Measurements from ENCODE around the gene YPEL1.
"Not testable (repeated sequence)": the region's sequence is repeated elsewhere in the genome, so short reads cannot be mapped to it uniquely, and the experiment has no call there.

Gene YPEL1

DNA sequence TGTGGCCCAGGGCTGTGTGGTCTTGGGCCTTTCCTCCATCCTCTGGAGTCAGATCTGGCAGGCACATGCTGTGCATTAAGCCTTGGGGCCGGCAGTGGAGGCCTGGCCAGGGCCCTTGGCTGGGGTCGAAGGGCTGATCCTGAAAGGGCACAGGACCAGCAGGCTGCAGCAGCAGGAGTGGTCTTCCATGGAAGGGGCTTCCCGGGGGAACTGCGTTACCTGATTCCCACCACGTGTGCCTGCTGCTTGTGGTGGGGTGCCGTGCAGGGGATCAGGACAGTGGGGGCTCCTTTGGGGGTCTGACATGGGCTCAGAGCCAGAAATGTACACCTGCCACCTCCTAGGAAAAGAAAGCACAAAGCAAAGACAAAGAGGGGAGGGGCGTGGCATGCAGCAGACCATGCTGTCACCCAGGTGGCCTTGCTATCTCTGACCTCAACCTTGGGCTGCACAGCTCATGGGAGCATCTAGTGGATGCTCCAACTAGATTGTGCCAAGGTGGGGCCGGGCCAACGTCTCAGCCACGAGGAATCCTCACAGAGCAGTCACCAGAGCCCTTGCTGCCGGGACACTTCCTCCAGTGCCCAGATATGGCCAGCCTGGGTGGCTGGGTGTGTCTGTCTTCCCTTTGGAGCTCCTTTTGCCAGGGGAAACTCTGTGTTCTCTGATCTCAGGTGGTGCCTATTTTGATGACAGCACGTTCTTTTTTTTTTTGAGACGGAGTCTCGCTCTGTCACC is 17.9 kb upstream of the YPEL1 start:
- DNase-seq = no peak

DNA sequence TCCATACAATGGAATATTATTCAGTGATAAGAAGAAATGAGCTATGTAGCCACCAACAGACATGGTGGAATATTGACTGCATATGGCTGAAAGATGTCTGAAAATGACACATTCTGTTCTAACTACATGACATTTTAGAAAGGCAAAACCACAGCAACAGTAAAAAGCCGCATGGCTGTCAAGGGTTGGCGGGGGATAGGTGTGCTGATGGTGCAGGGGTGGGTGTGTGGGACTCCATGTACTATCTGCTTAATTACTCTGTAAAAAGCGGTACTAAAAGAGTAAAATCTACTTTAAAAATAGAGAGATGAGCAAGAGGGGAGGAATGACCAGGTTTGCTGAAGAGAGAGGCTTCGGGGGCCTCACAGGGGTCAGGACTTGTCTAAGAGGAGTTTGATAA is 16.7 kb upstream of the YPEL1 start:
- DNase-seq = no peak

DNA sequence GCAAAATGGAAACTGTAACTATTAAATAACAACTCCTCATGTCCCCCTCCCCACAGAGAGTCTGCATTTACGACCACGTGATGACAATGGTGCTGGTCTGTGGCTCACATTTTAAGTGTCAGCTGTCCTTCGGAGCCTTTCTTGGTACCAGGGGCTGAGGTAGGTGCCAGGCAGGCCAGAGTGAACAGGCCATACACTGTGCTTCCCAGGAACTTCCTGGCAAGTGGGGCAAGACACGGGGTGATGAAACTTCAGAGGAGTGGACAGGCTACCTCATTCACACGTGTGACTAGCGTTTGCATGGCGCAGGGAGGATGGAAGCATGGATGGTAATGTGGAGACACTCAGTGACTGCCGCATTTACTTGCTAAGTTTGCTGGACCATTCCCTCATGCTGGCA is 10.4 kb upstream of the YPEL1 start:
- DNase-seq = no peak

DNA sequence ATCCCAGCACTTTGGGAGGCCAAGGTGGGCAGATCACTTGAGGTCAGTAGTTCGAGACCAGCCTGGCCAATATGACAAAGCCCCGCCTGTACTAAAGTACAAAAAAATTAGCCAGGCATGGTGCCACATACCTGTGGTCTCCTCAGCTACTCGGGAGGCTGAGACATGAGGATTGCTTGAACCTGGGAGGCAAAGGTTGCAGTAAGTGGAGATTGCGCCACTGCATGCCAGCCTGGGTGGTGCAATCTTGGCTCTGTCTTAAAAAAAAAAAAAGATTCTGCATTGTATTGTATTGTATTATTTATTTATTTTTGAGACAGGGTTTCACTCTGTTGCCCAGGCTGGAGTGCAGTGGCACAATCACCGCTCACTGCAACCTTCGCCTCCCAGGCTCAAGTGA is 9.3 kb upstream of the YPEL1 start:
- not testable (repeated sequence) for DNase-seq

DNA sequence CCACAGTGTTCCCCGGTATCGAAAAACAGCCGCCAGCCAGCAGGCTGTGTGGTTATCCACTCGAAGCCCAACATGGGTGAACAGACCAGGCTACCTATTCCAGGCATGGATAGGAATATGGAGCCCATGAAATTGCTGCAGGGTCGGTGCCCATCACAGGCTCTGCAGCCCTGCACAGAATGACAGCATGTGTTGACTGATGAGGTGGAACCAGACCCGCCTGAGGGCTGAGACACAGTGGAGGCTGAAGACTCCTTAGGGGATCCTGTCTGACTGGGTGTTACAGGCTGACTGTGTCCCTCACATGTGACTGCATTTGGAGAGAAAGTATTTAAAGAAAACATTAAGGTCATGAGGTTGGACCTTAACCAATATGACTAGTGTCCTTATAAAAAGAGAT is 6.2 kb upstream of the YPEL1 start:
- DNase-seq = no peak

DNA sequence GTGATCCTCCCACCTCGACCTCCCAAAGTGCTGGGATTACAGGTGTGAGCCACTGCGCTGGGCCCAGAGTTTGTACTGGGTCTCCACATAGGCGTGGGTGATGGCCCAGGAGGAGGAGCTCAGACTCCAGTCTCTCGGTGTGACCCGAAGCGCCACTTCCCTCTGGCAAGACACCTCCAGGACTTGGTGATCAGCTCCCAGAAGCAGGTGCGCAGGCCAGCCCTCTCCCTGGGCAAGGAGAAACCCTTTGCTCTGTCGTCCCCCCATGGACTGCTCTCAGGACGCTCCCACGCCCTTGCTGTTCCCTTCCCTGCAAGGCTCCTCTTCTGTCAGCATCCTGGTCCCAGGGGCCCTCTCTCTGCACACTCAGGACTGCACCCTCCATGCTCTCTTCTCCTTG is 5.5 kb upstream of the YPEL1 start:
- DNase-seq = no peak

DNA sequence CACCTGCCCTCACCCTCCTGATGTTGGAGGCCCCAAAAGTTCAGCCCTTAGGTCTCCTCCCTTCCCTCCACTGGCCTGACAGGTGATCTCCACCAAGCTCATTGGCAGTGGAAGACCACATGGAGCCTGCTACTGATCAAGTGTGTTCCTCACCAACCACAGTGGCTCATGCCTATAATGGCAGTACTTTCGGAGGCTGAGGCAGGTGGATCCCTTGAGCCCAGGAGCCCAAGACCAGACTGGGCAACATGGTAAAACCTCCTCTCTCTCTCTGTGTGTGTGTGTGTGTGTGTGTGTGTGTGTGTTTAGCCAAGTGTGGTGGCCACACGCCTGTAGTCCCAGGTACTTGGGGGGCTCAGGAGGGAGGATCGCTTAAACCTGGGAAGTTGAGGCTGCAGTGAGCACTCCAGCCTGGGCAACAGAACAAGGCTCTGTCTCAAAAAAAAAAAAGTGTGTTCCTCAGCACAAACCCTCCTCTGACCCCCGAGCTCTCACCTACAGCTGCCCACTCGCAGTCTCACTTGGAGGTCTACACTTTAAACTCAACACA is 4.3 kb upstream of the YPEL1 start:
- DNase-seq = no peak

DNA sequence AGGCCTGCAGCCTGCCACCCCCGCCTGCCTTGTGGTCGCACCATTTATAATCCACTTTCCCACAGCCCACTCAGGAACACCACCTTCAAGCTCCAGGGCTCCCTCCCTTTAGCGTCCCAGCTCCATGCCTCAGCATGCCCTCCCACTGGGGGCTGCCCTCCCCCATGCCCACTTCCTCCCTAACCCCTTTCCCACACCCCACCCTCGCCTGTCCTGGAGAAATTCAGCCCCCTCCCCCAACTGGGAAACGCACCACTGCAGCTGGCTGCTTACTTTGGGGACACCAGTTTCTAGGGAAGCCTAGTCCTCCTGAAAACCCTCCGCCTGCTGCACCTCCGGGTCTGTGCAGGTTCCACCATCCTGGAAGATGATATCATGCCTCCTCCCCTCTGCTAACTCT is 3.4 kb upstream of the YPEL1 start:
- no peak for DNase-seq

DNA sequence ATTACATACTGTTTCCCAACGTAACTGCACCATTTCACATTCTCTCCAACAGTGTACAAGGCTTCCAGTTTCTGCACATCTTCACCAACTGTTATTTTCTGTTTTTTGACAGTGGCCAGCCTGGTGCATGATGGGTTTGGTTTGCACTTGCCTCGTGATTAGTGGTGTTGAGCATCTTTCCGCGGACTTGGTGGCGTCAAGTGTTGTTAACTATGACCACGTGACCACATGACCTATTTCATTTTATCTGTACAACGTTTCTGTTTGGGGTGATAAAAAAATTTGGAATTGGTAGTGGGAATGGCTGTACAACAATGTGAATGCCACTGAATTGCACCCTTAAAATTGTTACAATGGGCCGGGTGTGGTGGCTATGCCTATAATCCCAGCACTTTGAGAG is 2.5 kb upstream of the YPEL1 start:
- no peak for DNase-seq

DNA sequence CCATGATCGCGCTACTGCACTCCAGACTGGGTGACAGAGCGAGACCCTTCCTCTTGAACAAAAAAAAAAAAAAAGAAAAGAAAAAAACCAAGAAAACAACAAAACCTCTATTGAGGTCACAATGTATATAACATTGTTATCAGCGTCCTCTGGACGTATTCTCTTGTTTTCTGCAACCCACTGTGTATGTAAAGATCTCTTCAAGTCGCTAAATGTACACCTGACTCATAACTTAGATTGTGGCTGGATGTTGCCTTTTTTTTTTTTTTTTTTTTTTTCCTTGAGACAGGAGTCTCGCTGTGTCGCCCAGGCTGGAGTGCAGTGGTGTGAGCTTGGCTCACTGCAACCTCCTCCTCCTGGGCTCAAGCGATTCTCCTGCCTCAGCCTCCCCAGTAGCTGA is 1.4 kb upstream of the YPEL1 start:
- no peak for DNase-seq

DNA sequence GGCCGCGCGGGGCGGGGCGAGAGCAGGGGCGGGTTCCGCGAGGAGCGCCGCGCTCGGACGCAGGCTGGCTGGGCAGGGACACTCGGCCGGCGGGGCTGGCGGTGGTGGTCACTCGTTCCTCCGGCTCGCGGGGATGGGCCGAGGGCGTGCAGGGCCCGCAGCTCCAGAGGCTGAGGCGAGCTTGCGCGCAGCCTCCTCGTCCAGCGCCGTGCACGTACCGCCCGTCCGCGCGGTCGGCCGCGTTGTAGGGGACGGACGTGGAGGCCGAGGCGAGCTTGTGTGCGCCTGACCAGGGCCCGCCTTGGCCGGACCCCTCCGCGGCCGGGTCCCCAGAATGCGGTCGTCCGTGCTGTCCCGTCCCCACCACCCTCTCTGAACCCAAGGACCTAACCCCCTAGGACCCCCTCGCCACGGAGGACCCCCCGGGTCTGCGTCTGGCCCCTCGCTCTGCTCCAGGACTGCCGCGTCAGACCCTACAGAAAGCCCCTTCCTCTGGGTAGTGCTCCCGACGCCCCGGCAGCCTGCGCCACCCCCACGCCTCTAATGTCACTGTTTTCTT is 569 bp upstream of the YPEL1 start:
- DNase-seq = no peak

DNA sequence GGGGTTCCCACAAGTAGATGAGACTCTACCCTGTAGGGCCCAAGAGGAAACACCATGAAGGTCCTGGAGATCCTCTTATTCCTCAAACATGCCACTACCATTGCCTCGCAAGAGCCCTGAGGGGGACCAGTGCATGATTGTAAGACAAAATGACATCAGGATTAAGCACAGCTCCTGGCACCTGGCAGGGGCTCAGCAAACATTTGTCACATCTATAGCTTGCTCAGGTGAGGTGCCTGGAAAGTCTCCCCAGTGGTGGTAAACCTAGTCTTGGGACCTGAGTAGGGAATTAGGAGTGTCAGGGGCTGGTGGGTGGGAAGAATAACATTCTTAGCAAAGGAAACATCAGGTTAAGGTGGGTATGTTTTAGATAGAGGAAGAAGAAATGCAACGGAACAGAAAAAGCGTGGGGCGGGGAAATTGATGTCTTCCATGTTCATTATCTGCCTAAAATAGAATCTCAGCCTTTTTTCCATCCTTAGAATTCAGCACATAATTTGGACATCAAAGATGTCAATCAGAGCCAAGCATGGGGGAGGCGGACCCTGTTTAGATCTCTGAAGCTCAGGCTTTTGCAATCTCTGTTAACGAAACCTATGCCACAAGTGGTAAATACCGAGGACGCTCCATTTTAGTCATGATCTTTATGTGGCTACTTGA is 924 bp downstream of the YPEL1 start:
- no peak for DNase-seq

DNA sequence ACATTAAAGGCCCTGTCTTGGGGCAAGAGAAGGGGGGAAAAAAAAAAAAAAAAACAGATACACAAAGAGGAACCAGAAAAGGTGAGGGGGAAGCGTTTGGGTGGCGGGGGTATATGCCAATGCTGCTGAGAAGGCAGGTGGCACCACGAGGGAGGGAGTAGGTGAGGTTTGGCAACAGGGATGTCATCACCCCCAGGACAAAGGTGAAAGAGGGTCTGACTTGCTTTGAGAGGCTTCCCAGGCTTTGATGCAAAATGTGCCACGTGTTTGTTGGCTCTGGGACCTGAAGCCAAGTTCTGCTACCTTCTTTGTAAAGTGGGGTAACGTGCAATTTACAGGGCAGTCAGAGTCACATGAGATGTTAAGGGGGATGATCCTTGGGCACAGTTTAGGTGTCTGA is 4.1 kb downstream of the YPEL1 start:
- no peak for DNase-seq

DNA sequence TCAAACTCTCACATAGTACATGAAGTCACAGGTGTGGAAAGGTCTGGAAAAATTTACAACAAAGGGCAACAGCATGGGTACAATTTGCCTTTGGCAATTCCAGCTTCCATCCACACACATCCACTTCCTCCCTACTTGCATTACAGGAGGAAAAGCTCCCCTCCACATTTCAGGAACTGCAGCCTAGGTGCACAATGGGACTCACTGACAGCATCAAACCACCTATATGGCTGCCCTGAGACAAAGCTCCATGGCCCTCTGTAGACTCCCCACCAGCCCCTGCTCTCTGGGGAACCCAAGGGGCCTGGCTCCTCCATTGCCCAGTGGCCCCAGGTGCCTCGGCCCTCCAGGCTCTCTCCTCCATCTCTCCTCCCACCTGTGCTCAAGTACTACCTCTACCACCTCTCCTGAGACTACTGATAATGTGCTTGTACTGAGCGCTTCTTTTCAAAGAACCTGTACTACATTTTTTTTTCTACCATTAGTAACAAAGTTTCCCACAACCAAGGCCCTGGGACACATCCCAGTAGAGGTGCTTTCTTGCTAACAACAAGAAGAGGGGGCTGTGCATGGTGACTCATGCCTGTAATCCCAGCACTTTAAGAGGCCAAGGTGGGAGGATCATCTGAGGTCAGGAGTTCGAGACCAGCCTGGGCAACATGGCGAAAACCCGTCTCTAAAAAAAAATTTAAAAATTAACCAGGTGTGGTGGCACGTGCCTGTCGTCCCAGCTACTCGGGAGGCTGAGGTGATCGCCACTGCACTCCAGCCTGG is 4.9 kb downstream of the YPEL1 start:
- no peak for DNase-seq

DNA sequence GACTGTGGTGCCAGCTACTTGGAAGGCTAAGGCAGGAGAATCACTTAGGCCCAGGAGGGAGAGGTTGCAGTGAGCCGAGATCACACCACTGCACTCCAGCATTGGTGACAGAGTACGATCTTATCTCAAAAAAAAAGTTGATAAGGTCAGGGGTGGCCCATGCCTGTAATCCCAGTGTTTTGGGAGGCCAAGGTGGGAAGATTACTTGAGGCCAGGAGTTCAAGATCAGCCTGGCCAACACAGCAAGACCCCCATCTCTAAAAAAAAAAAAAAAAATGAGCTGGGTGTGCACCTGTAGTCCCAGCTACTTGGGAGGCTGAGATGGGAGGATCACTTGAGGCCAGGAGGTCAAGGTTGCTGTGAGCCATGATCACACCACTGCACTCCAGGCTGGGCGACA is 6.4 kb downstream of the YPEL1 start:
- DNase-seq = not testable (repeated sequence)

DNA sequence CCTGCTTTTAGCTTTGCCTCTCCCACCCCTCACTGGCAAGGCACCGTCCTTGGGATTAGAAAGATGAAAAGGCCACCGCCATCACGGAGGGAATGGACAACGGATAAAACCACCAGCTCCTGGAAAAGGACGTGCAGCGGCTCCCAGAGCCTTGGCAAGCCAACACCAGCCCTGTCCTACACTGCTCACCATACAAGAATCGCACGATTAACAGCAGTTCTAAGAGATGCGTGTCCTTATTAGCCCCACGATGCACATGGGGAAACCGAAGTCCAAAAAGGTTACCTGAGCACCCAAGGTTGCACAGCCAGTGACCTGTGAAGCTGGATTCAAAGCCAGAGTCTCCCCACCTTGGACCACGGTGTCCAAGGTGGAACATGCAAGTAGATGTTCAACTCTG is 7.3 kb downstream of the YPEL1 start:
- DNase-seq = no peak

DNA sequence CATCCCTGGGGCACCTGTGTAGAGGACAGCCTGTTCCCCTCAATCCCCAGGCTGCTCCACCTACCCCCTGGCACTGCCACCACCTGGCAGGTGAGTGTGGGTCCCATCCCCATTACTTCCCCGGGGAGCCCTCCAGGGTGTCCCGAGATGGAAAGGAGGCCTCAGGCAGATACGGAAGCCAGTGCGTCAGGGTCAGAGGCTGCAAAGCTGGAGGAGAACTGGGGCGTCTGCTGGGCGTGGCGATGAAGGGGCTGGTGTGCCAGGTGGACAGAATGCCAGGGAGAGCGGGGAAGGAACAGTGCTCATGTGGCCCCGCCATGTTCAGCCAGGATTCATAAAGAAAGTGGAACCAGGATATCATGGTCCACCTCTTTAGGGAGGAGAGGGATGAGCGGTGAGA is 7.8 kb downstream of the YPEL1 start:
- no peak for DNase-seq

DNA sequence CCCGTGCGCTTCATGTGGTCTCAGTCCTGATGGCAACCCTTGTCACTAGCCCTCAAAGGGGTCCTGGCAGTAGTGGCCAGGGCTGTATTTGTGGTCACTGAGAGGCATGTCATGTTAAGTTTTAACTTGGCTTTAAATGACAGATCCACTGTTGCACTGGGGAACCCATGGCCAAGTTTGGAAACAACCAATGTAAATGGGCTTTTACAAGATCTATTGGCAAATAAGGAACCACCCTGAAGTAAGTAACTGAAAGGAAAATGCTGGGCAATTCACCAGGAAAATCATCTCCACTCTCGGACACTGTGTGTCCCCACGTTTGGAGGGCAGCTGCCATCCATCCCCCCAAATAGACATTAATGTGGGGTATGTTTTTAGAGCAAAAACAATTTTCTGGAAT is 8.4 kb downstream of the YPEL1 start:
- no peak for DNase-seq

DNA sequence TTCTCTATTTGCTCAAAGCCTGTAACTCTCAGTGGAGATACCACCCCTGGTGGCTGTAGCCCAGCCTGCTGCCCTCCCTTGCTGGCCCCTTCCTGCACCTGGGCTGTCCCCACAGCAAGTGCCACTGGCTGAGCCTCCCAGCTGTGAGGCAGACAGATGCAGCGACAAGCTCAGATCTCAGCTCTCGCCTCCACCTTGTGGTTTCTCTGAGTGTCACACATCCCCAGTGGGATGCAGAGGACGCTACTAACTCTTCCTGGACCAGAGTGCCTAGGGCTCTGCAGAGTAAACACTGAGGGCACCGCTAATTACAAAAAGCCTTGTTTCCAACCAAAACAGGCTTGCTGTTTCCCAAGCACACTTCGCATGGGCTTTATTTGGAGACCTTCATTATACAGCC is 8.9 kb downstream of the YPEL1 start:
- DNase-seq = peak in 1 of 2 experiments; percentile 4

DNA sequence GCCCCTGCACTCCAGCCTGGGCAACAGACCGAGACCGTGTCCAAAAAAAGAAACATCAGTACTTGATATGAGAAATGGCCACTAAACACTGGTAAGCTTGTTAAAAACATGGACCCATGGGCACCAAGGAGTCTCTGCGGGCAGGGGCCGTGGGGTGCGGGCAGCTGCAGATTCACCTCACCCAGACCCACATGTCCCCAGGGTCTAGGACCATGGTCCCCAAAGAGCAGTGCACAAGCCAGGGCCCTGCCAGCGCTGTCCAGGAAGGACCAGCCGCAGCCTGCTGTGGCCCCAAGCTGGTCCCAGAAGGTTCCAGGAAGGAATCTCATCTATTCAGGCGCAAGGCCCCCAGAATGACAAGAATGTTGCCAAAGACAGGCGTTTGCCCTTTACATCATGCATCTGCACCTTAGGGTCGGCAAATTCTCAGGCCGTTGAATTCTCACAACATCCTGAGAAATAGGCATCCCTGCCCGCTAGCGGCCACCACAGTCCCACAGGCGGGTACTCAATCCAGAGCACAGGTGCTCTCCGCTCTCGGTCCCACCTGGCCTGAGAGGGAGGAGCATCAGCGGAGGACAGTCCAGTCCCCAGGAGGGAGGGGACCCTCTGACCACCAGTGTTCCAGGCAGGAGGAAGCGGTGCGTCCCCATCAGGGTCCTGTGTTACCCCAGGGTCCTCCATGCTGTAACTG is 9.5 kb downstream of the YPEL1 start:
- no peak for DNase-seq

DNA sequence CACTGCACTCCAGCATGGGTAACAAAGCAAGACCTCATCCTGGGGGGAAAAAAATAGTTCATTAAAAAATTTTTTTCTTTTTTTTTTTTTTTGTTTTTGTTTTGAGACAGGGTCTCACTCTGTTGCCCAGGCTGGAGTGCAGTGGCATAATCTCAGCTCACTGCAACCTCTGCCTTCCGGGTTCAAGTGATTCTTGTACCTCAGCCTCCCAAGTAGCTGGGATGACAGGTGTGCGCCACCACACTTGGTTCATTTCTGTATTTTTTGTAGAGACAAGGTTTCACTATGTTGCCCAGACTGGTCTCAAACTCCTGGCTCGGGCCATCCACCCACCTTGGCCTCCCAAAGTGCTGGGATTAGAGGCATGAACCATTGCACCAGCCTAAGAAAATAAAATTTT is 11.1 kb downstream of the YPEL1 start:
- not testable (repeated sequence) for DNase-seq

DNA sequence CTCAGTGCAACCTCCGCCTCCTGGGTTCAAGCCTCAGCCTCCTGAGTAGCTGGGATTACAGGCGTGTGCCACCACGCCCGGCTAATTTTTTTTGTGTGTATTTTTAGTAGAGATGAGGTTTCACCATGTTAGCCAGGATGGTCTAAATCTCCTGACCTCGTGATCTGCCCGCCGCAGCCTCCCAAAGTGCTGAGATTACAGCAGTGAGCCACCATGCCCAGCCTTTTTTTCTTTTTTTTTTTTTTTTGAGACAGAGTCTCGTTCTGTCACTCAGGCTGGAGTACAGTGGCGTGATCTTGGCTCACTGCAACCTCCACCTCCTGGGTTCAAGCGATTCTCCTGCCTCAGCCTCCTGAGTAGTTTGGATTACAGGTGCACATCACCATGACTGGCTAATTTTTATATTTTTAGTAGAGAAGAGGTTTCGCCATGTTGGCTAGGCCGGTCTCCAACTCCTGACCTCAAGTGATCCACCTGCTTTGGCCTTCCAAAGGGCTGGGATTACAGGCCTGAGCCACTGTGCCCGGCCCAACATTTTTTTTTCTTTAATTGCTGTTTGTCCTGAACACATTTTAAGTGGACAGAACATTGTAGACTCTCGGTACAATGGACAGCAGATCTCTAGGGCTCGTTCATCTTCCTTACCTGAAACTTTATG is 14.3 kb downstream of the YPEL1 start:
- not testable (repeated sequence) for DNase-seq

All from NCI-H526 (cell line).